CD14-positive monocyte (primary cell): ENCODE results near the gene ISOC1. TPM values are rescaled to one million over a fixed set of nuclear protein-coding genes. Genes with fewer than 3 reads are reported as not detected.
A peak's percentile ranks its signal among the peaks of the same experiment; 100 is the strongest.

ENCODE experiments used
- DNase-seq, 3 donors: peaks; one replicate each; pipeline ENCODE4 v3.0.0-alpha.2; 2011 to 2022
- H2AFZ ChIP-seq: 2 replicates; pipeline ENCODE4 v1.6.0; 2012; ENCODE audit warnings: mild to moderate bottlenecking, low read depth, low read length, inconsistent platforms; ENCODE audit not compliant: insufficient read depth, poor library complexity, severe bottlenecking
- H3K27ac ChIP-seq, 2 donors: 1 replicate in 1 of 2; 2 replicates in 1 of 2; pipeline ENCODE4 v1.5.1; 2012 to 2013; ENCODE audit warnings: low read length in 2 of 2, control low read depth in 1 of 2, inconsistent platforms in 1 of 2, low read depth in 1 of 2, mild to moderate bottlenecking in 1 of 2
- H3K27me3 ChIP-seq, 2 donors: one replicate each; pipeline versions ENCODE4 v1.6.0 to v1.6.1; 2011 to 2013; ENCODE audit warnings: low read length in 2 of 2; ENCODE audit not compliant: control insufficient read depth in 2 of 2, insufficient read depth in 2 of 2
- H3K36me3 ChIP-seq, 2 donors: replicated peaks in 1 of 2; 1 replicate in 1 of 2; 2 replicates in 1 of 2; pipeline versions ENCODE4 v1.5.1 to v1.6.1; 2012 to 2013; ENCODE audit warnings: low read length in 2 of 2, control low read depth in 1 of 2, inconsistent platforms in 1 of 2, mild to moderate bottlenecking in 1 of 2; ENCODE audit not compliant: insufficient read depth in 2 of 2, control insufficient read depth in 1 of 2
- H3K4me1 ChIP-seq, 2 donors: 1 replicate in 1 of 2; 2 replicates in 1 of 2; pipeline versions ENCODE4 v1.5.1 to v1.6.1; 2012 to 2013; ENCODE audit warnings: low read length in 2 of 2, control low read depth in 1 of 2, inconsistent platforms in 1 of 2, mild to moderate bottlenecking in 1 of 2, moderate library complexity in 1 of 2; ENCODE audit not compliant: insufficient read depth in 2 of 2, control insufficient read depth in 1 of 2
- H3K4me2 ChIP-seq: replicated peaks from 2 replicates; pipeline ENCODE3; 2012; ENCODE audit warnings: low read length, moderate library complexity, mild to moderate bottlenecking; ENCODE audit not compliant: poor library complexity, severe bottlenecking; ENCODE audit errors: extremely low read depth
- H3K4me3 ChIP-seq, 3 experiments: fragments of 200-600 bp in 1 of 3; sonication (generic) in 1 of 3; replicated peaks in 1 of 3; 1 replicate in 2 of 3; 2 replicates in 1 of 3; pipeline ENCODE4 v1.5.1; 2011 to 2013; ENCODE audit warnings: low read length in 3 of 3, mild to moderate bottlenecking in 3 of 3, control low read depth in 2 of 3, low read depth in 2 of 3, inconsistent platforms in 1 of 3, moderate library complexity in 1 of 3
- H3K79me2 ChIP-seq: 2 replicates; pipeline ENCODE4 v1.6.0; 2012; ENCODE audit warnings: mild to moderate bottlenecking, control low read depth, inconsistent platforms, low read length, moderate library complexity; ENCODE audit not compliant: insufficient read depth
- H3K9ac ChIP-seq: 2 replicates; pipeline ENCODE4 v1.6.0; 2017; ENCODE audit warnings: low read length, mild to moderate bottlenecking; ENCODE audit not compliant: insufficient read depth, poor library complexity, severe bottlenecking
- H3K9me3 ChIP-seq, 2 donors: replicated peaks in 1 of 2; 1 replicate in 1 of 2; 2 replicates in 1 of 2; pipeline versions ENCODE4 v1.5.1 to v1.6.1; 2012 to 2013; ENCODE audit warnings: low read length in 2 of 2, control low read depth in 1 of 2; ENCODE audit not compliant: control insufficient read depth in 1 of 2, insufficient read depth in 1 of 2
- H4K20me1 ChIP-seq: 2 replicates; pipeline ENCODE4 v1.6.0; 2012; ENCODE audit warnings: mild to moderate bottlenecking, low read length, control low read depth, moderate library complexity; ENCODE audit not compliant: insufficient read depth
- H3K27ac Mint-ChIP-seq, 7 donors: one replicate each; pipeline ENCODE4 v1.8.0; 2020; ENCODE audit warnings: mild to moderate bottlenecking in 7 of 7, mixed read lengths in 7 of 7, moderate library complexity in 6 of 7, inconsistent platforms in 2 of 7
- H3K27me3 Mint-ChIP-seq, 3 donors: one replicate each; pipeline ENCODE4 v1.8.0; 2021 to 2022; ENCODE audit warnings: low read depth in 3 of 3, mild to moderate bottlenecking in 3 of 3, mixed read lengths in 3 of 3, moderate library complexity in 3 of 3, inconsistent platforms in 1 of 3
- H3K36me3 Mint-ChIP-seq, 2 donors: one replicate each; pipeline ENCODE4 v1.8.0; 2020; ENCODE audit warnings: mixed read lengths in 2 of 2, inconsistent platforms in 1 of 2, mild to moderate bottlenecking in 1 of 2
- H3K4me1 Mint-ChIP-seq: one replicate; pipeline ENCODE4 v1.8.0; 2020; ENCODE audit warnings: mild to moderate bottlenecking, mixed read lengths
- H3K4me3 Mint-ChIP-seq, 2 donors: one replicate each; pipeline ENCODE4 v1.8.0; 2020; ENCODE audit warnings: mild to moderate bottlenecking in 2 of 2, mixed read lengths in 2 of 2, moderate library complexity in 1 of 2
- H3K9me3 Mint-ChIP-seq, 7 donors: one replicate each; pipeline ENCODE4 v1.8.0; 2020 to 2022; ENCODE audit warnings: mixed read lengths in 7 of 7, mild to moderate bottlenecking in 6 of 7, moderate library complexity in 6 of 7, inconsistent platforms in 2 of 7
- CTCF ChIP-seq: fragments of 200-600 bp; IDR thresholded peaks from one replicate; pipeline ENCODE4 v1.8.0; 2022; ENCODE audit warnings: antibody characterized with exemption, mild to moderate bottlenecking
- WGBS: methylation state at CpG from one replicate; pipeline ENCODE4 v1.1.5; 2013; ENCODE audit warnings: missing lambda C conversion rate; ENCODE audit not compliant: insufficient coverage; 5-methylcytosine and 5-hydroxymethylcytosine counted together
- intact Hi-C, 2 donors: fragments of 100-400 bp; cut with micrococcal nuclease; formaldehyde crosslinking; loops; one replicate each; pipeline versions ENCODE4 v1.15.0 to v1.15.1; 2023
- polyA plus RNA-seq, 3 donors: library from polyadenylated mRNA; depleted of rRNA in 1 of 3; unstranded in 2 of 3; stranded (reverse) in 1 of 3; fragments of 300-500 nt in 2 of 3; fragments of >200 nt in 1 of 3; fragmentation: Illumina TruSeq in 2 of 3; gene quantifications; 1 replicate in 2 of 3; 2 replicates in 1 of 3; pipeline ENCODE4 v1.2.3, GENCODE V29; 2012 to 2021

Gene ISOC1
- polyA plus RNA-seq, 3 donors: 5.6 to 19.4 (median 16.6) TPM

DNA sequence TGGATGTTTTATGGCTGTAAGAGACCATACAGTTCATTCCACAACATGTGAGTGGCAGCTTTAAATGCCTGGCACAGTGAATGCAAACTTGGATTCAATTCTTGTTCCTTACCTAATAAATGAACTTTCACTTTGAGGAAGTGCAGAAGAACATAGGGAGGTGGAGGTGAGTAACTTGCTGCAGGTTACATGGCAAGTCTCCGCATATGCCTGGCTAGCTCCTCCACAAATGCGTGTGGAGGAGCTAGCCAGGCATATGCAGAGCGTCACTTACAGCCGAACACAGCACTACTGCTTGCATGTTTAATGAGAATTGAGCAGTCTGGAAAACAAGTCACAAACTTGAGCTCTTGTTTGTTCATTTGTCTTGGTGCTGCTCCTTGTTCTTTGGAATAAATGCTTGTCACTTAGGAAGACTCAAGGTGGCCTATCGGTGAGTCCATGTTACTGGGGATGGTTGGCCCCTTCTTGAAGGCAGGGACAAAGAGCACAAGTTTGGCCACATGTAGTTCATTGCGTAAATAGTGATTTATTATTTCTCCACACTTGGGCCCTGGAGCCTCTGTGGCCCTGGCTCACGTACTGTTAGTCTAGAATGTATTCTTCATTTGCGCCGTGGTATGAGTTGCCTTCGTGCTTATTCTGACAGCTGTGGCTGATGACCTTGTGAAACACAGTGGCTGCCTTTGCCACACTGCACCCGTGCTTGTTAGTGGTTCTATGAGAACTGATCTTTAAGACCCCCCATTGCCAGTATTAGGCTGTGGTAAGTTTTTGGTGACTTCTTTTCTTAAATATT lies 3.1 kb downstream of the ISOC1 start:
- no peak overlapping the region for H3K4me2 ChIP-seq
- no peak overlapping the region for H2AFZ ChIP-seq
- DNase-seq: no peak
- intact Hi-C loops: no loop called here
- Mint-ChIP-seq H3K36me3 (no peaks in the 10 kb centered on the region), H3K27ac (peak overlapping the region in 1 of 7 donors; percentile 36), H3K27me3 (peaks cover 3 to 10% (median 4%) of the 10 kb centered on the region in 3 donors), H3K9me3 (peaks cover 0 to 7% (median 0%) of the 10 kb centered on the region in 7 donors), H3K4me3 (no peak overlapping the region), H3K4me1 (peaks cover 26% of the 10 kb centered on the region)
- H4K20me1 ChIP-seq: no peaks in the 10 kb centered on the region
- H3K27ac ChIP-seq: no peak overlapping the region
- H3K9ac ChIP-seq: no peak overlapping the region
- no peak overlapping the region for H3K4me3 ChIP-seq
- no peak for TF ChIP-seq CTCF
- WGBS: 95% methylated on average over 6 of the region's 11 CpGs
- peaks cover 10 to 13% of the 10 kb centered on the region in 2 donors for H3K27me3 ChIP-seq
- H3K36me3 ChIP-seq: no peaks in the 10 kb centered on the region
- no peaks in the 10 kb centered on the region for H3K9me3 ChIP-seq
- H3K79me2 ChIP-seq: no peaks in the 10 kb centered on the region
- H3K4me1 ChIP-seq: peaks cover 11 to 15% of the 10 kb centered on the region in 2 donors

DNA sequence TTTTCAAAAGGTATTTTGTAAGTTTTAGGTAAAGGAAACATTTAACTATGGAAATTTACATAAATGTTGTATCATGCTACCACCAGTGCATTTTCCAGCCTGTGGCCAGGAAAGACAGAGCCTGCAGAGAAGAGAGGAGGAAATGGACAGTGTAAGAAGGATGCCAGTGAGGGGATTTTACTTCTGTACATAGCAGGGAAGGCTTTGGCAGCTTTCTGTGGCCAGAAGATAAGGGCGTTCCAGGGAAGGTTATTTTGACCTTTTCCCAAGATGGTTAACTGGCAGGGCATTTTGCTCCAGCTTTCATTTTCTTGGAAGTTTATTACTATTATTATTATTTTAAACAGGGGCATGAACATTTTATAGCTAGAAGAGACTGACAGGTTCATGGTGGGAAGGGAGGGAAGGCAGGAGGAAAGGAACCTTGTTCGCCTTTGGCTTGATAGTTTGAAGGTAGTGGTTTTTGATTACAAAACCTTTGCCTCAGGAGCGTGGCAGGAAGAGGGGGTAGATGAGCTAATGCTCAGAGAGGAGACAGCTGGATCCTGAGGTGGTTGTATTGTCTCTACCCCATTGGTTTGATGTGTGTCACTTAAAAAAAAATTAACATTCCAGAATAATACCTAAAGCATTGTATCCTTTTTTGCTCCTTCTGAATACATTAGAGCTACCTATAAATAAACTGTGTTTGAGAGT lies 4.1 kb downstream of the ISOC1 start:
- Mint-ChIP-seq H3K36me3 (no peaks in the 10 kb centered on the region), H3K4me3 (no peak overlapping the region), H3K9me3 (peaks cover 0 to 2% (median 0%) of the 10 kb centered on the region in 7 donors), H3K27me3 (peaks cover 3 to 4% (median 4%) of the 10 kb centered on the region in 3 donors), H3K4me1 (peaks cover 26% of the 10 kb centered on the region), H3K27ac (no peak overlapping the region)
- intact Hi-C loops: no loop called here
- Histone ChIP-seq H3K4me2 (no peak overlapping the region), H3K36me3 (no peaks in the 10 kb centered on the region), H3K4me3 (no peak overlapping the region), H3K27me3 (peaks cover 3 to 6% of the 10 kb centered on the region in 2 donors), H2AFZ (no peak overlapping the region), H3K4me1 (peaks cover 11 to 15% of the 10 kb centered on the region in 2 donors), H3K27ac (no peak overlapping the region), H4K20me1 (no peaks in the 10 kb centered on the region), H3K79me2 (no peaks in the 10 kb centered on the region), H3K9ac (no peak overlapping the region), H3K9me3 (no peaks in the 10 kb centered on the region)
- no peak for TF ChIP-seq CTCF
- no peak for DNase-seq
- 0% methylated on average over 1 of the region's 3 CpGs for WGBS
